ENCODE results near the gene MST1R.

DNA sequence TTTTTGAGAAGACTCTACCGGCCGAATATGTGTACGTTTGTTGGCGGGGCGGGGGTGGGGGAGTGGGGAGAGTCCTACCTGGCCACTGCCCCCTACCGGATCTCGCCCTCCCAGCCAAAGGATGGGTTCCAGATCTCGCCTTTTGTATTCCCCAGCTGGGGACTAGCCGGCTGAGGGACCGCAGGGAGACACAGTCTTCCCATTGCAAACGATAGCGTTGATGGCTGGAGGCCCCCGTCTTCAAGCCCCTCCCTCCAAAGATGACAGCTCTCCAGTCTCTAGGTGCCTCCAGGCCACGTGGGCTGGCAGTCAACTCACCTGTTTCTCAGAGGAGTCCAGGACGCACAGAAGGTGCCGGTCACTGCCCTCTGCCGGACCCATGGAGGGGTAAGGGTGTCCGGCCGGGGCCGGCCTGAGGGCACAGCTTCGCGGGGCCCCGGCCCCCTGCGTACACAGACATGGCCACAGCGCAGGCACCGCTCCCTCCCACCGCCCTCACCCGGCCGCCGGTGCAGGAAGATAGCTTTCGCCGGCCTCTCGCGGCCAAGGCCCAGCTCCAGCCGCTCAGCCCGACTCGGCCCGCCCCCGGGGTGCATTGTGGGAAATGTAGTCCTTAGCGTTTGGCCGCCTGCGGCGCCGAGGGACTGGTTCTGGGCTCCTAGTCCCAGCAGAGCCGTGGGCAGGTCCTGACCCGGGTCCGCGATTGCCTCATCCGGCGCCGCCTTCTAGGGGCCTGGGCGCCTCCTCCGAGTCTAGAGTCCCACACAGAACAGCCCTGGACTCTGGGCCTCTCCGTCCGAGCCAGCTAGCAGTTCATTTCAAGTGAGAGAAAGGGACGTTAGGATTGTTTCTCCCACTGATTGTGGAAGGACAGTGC, 25.9 kb upstream of the MST1R start, which contains the start of gene MON1A:
- TF ChIP-seq EZH2 (IDR thresholded peaks at IDR 0.05; ENCODE audit: insufficient read depth, poor library complexity, severe bottlenecking) (no peak), EZH2phosphoT487 (IDR thresholded peaks at IDR 0.05; ENCODE audit: insufficient read depth, low read depth) (no peak)
